ENCODE results near the gene GPX5.

Gene GPX5

DNA sequence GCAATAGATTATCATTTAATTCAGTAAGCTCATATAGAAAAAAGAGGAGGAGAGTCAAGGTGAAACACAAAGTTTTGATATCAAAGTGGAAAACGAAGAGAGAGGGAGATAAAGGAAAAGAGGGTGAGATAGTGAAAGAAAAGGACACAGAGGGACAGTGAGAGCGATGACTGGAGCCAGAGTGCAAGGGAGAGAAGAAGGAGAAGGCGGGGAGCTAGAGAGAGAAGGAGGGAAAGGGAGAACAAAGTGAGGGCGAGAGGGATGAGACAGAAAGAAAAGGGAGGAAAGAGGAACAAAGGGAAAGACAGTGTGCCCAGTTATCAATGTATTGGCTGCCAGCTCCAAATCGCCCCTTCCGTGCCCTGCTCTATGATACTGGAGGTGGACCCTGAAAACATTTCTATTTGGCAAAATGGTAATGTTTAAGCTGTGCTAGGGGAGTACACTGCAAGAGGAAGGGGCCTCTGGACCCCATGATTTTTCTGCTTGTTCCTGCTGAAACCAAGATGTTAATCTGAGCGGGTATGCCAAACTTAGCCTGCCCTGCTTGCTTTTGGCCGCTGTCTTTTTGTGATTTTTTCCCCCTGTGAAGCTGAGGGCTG lies 27.8 kb downstream of the GPX5 start:
- ATAC-seq (ENCODE audit: low read depth) (no peak), DNase-seq (ENCODE audit: low spot score) (no peak)
- Histone ChIP-seq H3K27ac (ENCODE audit: poor library complexity, severe bottlenecking) (no peak overlapping the region), H3K4me1 (ENCODE audit: insufficient read depth, poor library complexity, severe bottlenecking) (no peaks in the 10 kb centered on the region), H3K27me3 (ENCODE audit: insufficient read depth, poor library complexity, severe bottlenecking) (peaks cover 16% of the 10 kb centered on the region), H3K36me3 (ENCODE audit: low read depth) (no peaks in the 10 kb centered on the region), H3K9me3 (ENCODE audit: severe bottlenecking) (no peaks in the 10 kb centered on the region), H3K4me3 (ENCODE audit: severe bottlenecking) (no peak overlapping the region)
- TF ChIP-seq, protein P1, sequence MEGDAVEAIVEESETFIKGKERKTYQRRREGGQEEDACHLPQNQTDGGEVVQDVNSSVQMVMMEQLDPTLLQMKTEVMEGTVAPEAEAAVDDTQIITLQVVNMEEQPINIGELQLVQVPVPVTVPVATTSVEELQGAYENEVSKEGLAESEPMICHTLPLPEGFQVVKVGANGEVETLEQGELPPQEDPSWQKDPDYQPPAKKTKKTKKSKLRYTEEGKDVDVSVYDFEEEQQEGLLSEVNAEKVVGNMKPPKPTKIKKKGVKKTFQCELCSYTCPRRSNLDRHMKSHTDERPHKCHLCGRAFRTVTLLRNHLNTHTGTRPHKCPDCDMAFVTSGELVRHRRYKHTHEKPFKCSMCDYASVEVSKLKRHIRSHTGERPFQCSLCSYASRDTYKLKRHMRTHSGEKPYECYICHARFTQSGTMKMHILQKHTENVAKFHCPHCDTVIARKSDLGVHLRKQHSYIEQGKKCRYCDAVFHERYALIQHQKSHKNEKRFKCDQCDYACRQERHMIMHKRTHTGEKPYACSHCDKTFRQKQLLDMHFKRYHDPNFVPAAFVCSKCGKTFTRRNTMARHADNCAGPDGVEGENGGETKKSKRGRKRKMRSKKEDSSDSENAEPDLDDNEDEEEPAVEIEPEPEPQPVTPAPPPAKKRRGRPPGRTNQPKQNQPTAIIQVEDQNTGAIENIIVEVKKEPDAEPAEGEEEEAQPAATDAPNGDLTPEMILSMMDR (IDR thresholded peaks at IDR 0.05; ENCODE audit: poor library complexity, severe bottlenecking): no peak

DNA sequence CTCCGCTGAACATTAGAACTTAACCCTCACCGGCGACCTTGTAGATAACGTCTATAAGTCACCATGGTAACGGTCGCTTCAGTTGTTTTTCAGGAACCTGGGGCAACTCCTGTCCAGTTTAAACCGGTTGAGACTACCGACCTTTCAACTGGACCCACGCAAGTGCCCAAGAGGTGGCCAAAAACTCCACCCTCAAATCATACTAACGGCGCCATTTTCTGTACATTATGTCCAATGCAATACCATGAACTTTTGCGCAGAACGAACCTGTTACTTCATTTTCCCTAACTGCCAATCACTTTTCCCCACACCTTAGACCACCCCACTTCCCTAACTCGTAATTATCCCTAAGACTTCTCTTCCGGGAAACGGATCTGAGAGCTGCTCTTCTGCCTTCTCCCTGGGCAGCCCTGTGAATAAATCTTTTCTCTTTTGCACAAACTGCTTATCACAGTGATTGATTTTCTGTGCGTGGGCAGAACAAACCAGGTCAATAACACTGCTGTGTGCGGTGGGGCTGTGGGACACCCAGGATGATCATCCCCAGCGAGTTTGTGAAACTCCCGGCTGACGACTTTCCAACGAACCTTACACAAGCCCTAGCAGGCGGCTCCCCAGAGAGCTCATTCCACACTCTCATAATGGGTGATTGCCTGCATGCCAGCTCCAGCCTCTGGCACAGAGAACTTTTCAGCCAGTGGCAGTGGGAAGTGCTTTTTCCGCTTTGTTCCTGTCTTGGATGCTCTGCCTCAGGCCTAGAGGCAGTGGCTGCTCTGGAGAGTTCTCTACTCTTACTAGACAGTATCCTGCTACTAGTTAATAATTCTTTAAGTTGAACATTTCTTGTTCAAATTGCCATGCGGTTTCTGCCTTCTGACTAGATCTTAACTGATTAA lies 28.6 kb downstream of the GPX5 start:
- DNase-seq (ENCODE audit: low spot score): no peak
- H3K4me3 ChIP-seq (ENCODE audit: severe bottlenecking): no peak overlapping the region

DNA sequence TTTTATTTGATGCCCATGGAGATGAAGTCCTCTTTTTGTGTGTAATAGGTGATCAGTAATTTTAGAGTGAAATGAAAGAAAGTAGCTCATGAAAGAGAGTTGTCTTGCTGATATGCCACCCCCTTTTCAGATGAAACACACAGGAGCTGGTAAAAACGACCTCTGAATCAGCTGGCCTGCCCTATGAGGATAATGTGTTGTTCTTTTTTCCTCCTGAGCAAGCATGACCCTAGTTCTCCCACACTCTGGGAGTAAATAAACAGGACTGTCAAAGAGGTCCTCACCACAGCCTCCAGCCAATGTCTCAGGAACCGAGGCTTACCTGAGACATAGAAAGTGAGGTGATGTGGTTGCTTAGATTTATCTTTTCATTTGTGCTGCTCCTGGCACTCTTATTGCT lies 29.5 kb downstream of the GPX5 start:
- no peak overlapping the region for H3K27ac ChIP-seq (ENCODE audit: poor library complexity, severe bottlenecking)
- H3K9me3 ChIP-seq (ENCODE audit: severe bottlenecking): no peaks in the 10 kb centered on the region

More for the DNA sequence above, 28.6 kb downstream of the GPX5 start:
- ATAC-seq (ENCODE audit: low read depth): peak; percentile 21; the same call in 2 of the 3 replicates
- H3K36me3 ChIP-seq (ENCODE audit: low read depth): no peaks in the 10 kb centered on the region
- TF ChIP-seq, protein P1 (IDR thresholded peaks at IDR 0.05; ENCODE audit: poor library complexity, severe bottlenecking): no peak
- H3K27me3 ChIP-seq (ENCODE audit: insufficient read depth, poor library complexity, severe bottlenecking): peaks cover 16% of the 10 kb centered on the region
- no peak overlapping the region for H3K27ac ChIP-seq (ENCODE audit: poor library complexity, severe bottlenecking)
- no peaks in the 10 kb centered on the region for H3K9me3 ChIP-seq (ENCODE audit: severe bottlenecking)
- H3K4me1 ChIP-seq (ENCODE audit: insufficient read depth, poor library complexity, severe bottlenecking): no peaks in the 10 kb centered on the region

DNA sequence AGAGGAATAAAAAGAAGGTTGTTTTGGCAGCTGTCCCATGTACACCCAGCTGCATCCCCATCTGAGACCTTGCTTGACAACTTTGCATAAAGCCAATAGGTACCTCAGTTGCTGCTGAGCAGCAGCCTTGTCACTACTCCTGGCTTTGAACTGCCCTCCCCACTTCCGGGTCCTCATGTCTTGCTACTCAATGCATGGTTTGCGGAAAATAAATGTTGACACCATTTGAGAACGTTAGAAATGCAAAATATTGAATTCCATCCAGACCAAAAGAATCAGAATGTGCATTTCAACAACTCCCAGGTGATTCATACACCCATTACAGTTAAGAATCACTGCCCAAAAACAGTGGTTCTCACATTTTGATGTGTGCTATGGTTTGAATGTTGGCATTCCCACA lies 32.9 kb downstream of the GPX5 start:
- ATAC-seq (ENCODE audit: low read depth) (no peak), DNase-seq (ENCODE audit: low spot score) (no peak)
- Histone ChIP-seq H3K4me1 (ENCODE audit: insufficient read depth, poor library complexity, severe bottlenecking) (no peaks in the 10 kb centered on the region), H3K4me3 (ENCODE audit: severe bottlenecking) (no peak overlapping the region), H3K27ac (ENCODE audit: poor library complexity, severe bottlenecking) (no peak overlapping the region), H3K27me3 (ENCODE audit: insufficient read depth, poor library complexity, severe bottlenecking) (peaks cover 9% of the 10 kb centered on the region), H3K36me3 (ENCODE audit: low read depth) (no peaks in the 10 kb centered on the region), H3K9me3 (ENCODE audit: severe bottlenecking) (no peaks in the 10 kb centered on the region)
- TF ChIP-seq, protein P1 (IDR thresholded peaks at IDR 0.05; ENCODE audit: poor library complexity, severe bottlenecking): no peak

More for the DNA sequence above, 29.5 kb downstream of the GPX5 start:
- Histone ChIP-seq H3K4me3 (ENCODE audit: severe bottlenecking) (no peak overlapping the region), H3K4me1 (ENCODE audit: insufficient read depth, poor library complexity, severe bottlenecking) (no peaks in the 10 kb centered on the region), H3K27me3 (ENCODE audit: insufficient read depth, poor library complexity, severe bottlenecking) (peaks cover 16% of the 10 kb centered on the region), H3K36me3 (ENCODE audit: low read depth) (no peaks in the 10 kb centered on the region)
- DNase-seq (ENCODE audit: low spot score): no peak
- TF ChIP-seq, protein P1 (IDR thresholded peaks at IDR 0.05; ENCODE audit: poor library complexity, severe bottlenecking): no peak
- ATAC-seq (ENCODE audit: low read depth): no peak

Data from RWPE2 (cell line).